Measurements from ENCODE around the gene MRPL51.

The MRPL51 gene

GRCh38 chr12:6464531-6464930 lies 28.5 kb downstream of the MRPL51 start:
- WGBS, result 92% methylated on average over 8 of the region's 8 CpGs
- Histone ChIP-seq H3K36me3 (ENCODE audit: insufficient read depth, low read length) (peaks cover 55% of the 10 kb centered on the region), H3K9ac (ENCODE audit: low read depth, low read length) (no peak overlapping the region), H3K4me1 (ENCODE audit: insufficient read depth, low read length) (peaks cover 1% of the 10 kb centered on the region; the same call in 1 of the 2 replicates), H3K4me3 (ENCODE audit: low read length) (no peak overlapping the region), H3K27me3 (ENCODE audit: insufficient read depth, low read length) (no peaks in the 10 kb centered on the region), H3K9me3 (ENCODE audit: insufficient read depth, low read depth, low read length) (no peaks in the 10 kb centered on the region), H3K27ac (ENCODE audit: low read depth, low read length) (no peak overlapping the region)

GRCh38 chr12:6463858-6464257 lies 29.2 kb downstream of the MRPL51 start:
- Histone ChIP-seq H3K9ac (ENCODE audit: low read depth, low read length) (no peak overlapping the region), H3K4me1 (ENCODE audit: insufficient read depth, low read length) (no peaks in the 10 kb centered on the region), H3K27me3 (ENCODE audit: insufficient read depth, low read length) (no peaks in the 10 kb centered on the region), H3K4me3 (ENCODE audit: low read length) (no peak overlapping the region), H3K36me3 (ENCODE audit: insufficient read depth, low read length) (peaks cover 55% of the 10 kb centered on the region), H3K27ac (ENCODE audit: low read depth, low read length) (no peak overlapping the region), H3K9me3 (ENCODE audit: insufficient read depth, low read depth, low read length) (no peaks in the 10 kb centered on the region)
- WGBS, result 94% methylated on average over 6 of the region's 6 CpGs

GRCh38 chr12:6463216-6463615 lies 29.8 kb downstream of the MRPL51 start:
- H3K27me3 ChIP-seq (ENCODE audit: insufficient read depth, low read length), result no peaks in the 10 kb centered on the region
- no peaks in the 10 kb centered on the region for H3K9me3 ChIP-seq (ENCODE audit: insufficient read depth, low read depth, low read length)
- H3K36me3 ChIP-seq (ENCODE audit: insufficient read depth, low read length), result peaks cover 55% of the 10 kb centered on the region
- no peak overlapping the region for H3K9ac ChIP-seq (ENCODE audit: low read depth, low read length)
- WGBS, result 96% methylated on average over 7 of the region's 7 CpGs
- H3K4me1 ChIP-seq (ENCODE audit: insufficient read depth, low read length), result no peaks in the 10 kb centered on the region
- no peak overlapping the region for H3K4me3 ChIP-seq (ENCODE audit: low read length)
- no peak overlapping the region for H3K27ac ChIP-seq (ENCODE audit: low read depth, low read length)

- Histone ChIP-seq H3K4me3 (ENCODE audit: low read length) (no peak overlapping the region), H3K9ac (ENCODE audit: low read depth, low read length) (no peak overlapping the region), H3K27me3 (ENCODE audit: insufficient read depth, low read length) (no peaks in the 10 kb centered on the region), H3K36me3 (ENCODE audit: insufficient read depth, low read length) (peaks cover 52% of the 10 kb centered on the region), H3K9me3 (ENCODE audit: insufficient read depth, low read depth, low read length) (no peaks in the 10 kb centered on the region), H3K4me1 (ENCODE audit: insufficient read depth, low read length) (no peaks in the 10 kb centered on the region), H3K27ac (ENCODE audit: low read depth, low read length) (no peak overlapping the region)
- WGBS, result 93% methylated on average over 14 of the region's 14 CpGs
These were observed 30.6 kb downstream of the MRPL51 start for GRCh38 chr12:6462234-6462995.

- 95% methylated on average over 15 of the region's 15 CpGs for WGBS
- peaks cover 52% of the 10 kb centered on the region for H3K36me3 ChIP-seq (ENCODE audit: insufficient read depth, low read length)
- no peak overlapping the region for H3K27ac ChIP-seq (ENCODE audit: low read depth, low read length)
These were observed 31.4 kb downstream of the MRPL51 start for GRCh38 chr12:6461401-6462233.

GRCh38 chr12:6460751-6461371 lies 32.2 kb downstream of the MRPL51 start:
- Histone ChIP-seq H3K27ac (ENCODE audit: low read depth, low read length) (no peak overlapping the region), H3K4me1 (ENCODE audit: insufficient read depth, low read length) (no peaks in the 10 kb centered on the region), H3K9ac (ENCODE audit: low read depth, low read length) (no peak overlapping the region), H3K9me3 (ENCODE audit: insufficient read depth, low read depth, low read length) (no peaks in the 10 kb centered on the region), H3K4me3 (ENCODE audit: low read length) (no peak overlapping the region), H3K27me3 (ENCODE audit: insufficient read depth, low read length) (no peaks in the 10 kb centered on the region), H3K36me3 (ENCODE audit: insufficient read depth, low read length) (peaks cover 51% of the 10 kb centered on the region)
- 95% methylated on average over 10 of the region's 10 CpGs for WGBS

More at GRCh38 chr12:6461401-6462233, 31.4 kb downstream of the MRPL51 start:
- H3K9me3 ChIP-seq (ENCODE audit: insufficient read depth, low read depth, low read length), result no peaks in the 10 kb centered on the region
- H3K4me1 ChIP-seq (ENCODE audit: insufficient read depth, low read length), result no peaks in the 10 kb centered on the region
- no peaks in the 10 kb centered on the region for H3K27me3 ChIP-seq (ENCODE audit: insufficient read depth, low read length)
- no peak overlapping the region for H3K9ac ChIP-seq (ENCODE audit: low read depth, low read length)
- H3K4me3 ChIP-seq (ENCODE audit: low read length), result no peak overlapping the region

GRCh38 chr12:6459004-6459337 lies 34.1 kb downstream of the MRPL51 start:
- peaks cover 37% of the 10 kb centered on the region for H3K36me3 ChIP-seq (ENCODE audit: insufficient read depth, low read length)
- no peaks in the 10 kb centered on the region for H3K9me3 ChIP-seq (ENCODE audit: insufficient read depth, low read depth, low read length)
- H3K27me3 ChIP-seq (ENCODE audit: insufficient read depth, low read length), result no peaks in the 10 kb centered on the region
- H3K4me3 ChIP-seq (ENCODE audit: low read length), result no peak overlapping the region
- H3K9ac ChIP-seq (ENCODE audit: low read depth, low read length), result no peak overlapping the region
- no peak overlapping the region for H3K27ac ChIP-seq (ENCODE audit: low read depth, low read length)
- H3K4me1 ChIP-seq (ENCODE audit: insufficient read depth, low read length), result no peaks in the 10 kb centered on the region
- 97% methylated on average over 2 of the region's 2 CpGs for whole genome bisulfite sequencing

- no peaks in the 10 kb centered on the region for H3K9me3 ChIP-seq (ENCODE audit: insufficient read depth, low read depth, low read length)
- WGBS, result 91% methylated on average over 14 of the region's 14 CpGs
- H3K9ac ChIP-seq (ENCODE audit: low read depth, low read length), result no peak overlapping the region
- H3K4me1 ChIP-seq (ENCODE audit: insufficient read depth, low read length), result peaks cover under 1% of the 10 kb centered on the region; the same call in 1 of the 2 replicates
- H3K36me3 ChIP-seq (ENCODE audit: insufficient read depth, low read length), result peaks cover 31% of the 10 kb centered on the region
- H3K4me3 ChIP-seq (ENCODE audit: low read length), result no peak overlapping the region
- H3K27ac ChIP-seq (ENCODE audit: low read depth, low read length), result no peak overlapping the region
- no peaks in the 10 kb centered on the region for H3K27me3 ChIP-seq (ENCODE audit: insufficient read depth, low read length)
These were observed 34.6 kb downstream of the MRPL51 start for GRCh38 chr12:6458281-6459003.

GRCh38 chr12:6457220-6457945 lies 35.7 kb downstream of the MRPL51 start:
- Histone ChIP-seq H3K9me3 (ENCODE audit: insufficient read depth, low read depth, low read length) (no peaks in the 10 kb centered on the region), H3K4me1 (ENCODE audit: insufficient read depth, low read length) (peaks cover 11% of the 10 kb centered on the region), H3K9ac (ENCODE audit: low read depth, low read length) (no peak overlapping the region), H3K4me3 (ENCODE audit: low read length) (no peak overlapping the region), H3K27ac (ENCODE audit: low read depth, low read length) (no peak overlapping the region), H3K27me3 (ENCODE audit: insufficient read depth, low read length) (no peaks in the 10 kb centered on the region), H3K36me3 (ENCODE audit: insufficient read depth, low read length) (peaks cover 21% of the 10 kb centered on the region)
- WGBS, result 95% methylated on average over 12 of the region's 12 CpGs

- peaks cover 38% of the 10 kb centered on the region for H3K4me1 ChIP-seq (ENCODE audit: insufficient read depth, low read length)
- no peaks in the 10 kb centered on the region for H3K27me3 ChIP-seq (ENCODE audit: insufficient read depth, low read length)
- no peak overlapping the region for H3K4me3 ChIP-seq (ENCODE audit: low read length)
- 92% methylated on average over 17 of the region's 17 CpGs for WGBS
- no peak overlapping the region for H3K27ac ChIP-seq (ENCODE audit: low read depth, low read length)
- 0 out of 2 replicates have a peak overlapping the region, but pooled peaks have one; percentile 65 for H3K9ac ChIP-seq (ENCODE audit: low read depth, low read length)
- H3K36me3 ChIP-seq (ENCODE audit: insufficient read depth, low read length), result no peaks in the 10 kb centered on the region
- no peaks in the 10 kb centered on the region for H3K9me3 ChIP-seq (ENCODE audit: insufficient read depth, low read depth, low read length)
These were observed 40.0 kb downstream of the MRPL51 start for GRCh38 chr12:6452944-6453630.
